HG02938 (cell line): ENCODE results near the gene DDX18.
"Not testable (repeated sequence)": the region's sequence is repeated elsewhere in the genome, so short reads cannot be mapped to it uniquely, and the experiment has no call there.

Source experiments
- ATAC-seq: cut with Tn5 transposase; IDR thresholded peaks from one replicate; pipeline ENCODE4 v1.9.1; 2021; ENCODE audit warnings: mild to moderate bottlenecking, moderate library complexity; ENCODE audit not compliant: unreplicated experiment

The DDX18 gene

DNA sequence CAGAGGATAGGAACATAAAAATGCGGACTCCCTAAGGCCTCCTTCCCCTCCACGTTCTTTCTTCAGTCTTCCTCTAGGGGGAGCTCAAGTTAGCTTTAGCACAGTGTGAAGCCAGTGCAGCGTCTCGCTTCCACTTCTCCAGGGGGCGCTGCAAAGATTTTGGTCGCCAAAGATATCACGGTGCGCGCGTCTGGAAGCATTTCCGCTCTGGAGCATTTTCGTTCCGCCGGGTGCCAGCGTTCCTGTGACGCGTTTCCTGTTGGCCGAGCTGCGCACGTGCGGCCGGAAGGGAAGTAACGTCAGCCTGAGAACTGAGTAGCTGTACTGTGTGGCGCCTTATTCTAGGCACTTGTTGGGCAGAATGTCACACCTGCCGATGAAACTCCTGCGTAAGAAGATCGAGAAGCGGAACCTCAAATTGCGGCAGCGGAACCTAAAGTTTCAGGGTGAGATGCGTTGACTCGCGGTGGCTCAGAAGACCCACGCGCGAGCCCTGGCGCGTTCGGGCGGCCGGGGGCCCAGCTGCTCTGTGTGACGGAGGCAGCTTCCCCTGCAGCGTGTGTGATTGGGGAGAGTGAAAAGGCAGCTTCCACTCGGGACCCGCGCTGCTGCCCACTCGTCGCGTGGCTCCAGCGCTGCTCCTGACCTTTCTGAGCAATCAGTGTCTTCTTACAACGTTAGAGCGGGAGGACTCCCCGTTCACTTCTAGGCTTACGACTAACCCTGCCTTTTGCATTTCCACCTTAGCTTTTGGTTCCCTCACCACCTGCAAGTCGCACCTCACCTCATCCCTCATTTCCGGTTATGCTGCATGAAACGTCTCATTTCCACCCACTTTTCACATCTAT lies at the start of gene DDX18:
Gene DDX18 (plus strand): TSS at position 275 of the 848 bp plus-strand sequence. CDS start 87 bp downstream, at position 362.
- ATAC-seq: peak; percentile 94

DNA sequence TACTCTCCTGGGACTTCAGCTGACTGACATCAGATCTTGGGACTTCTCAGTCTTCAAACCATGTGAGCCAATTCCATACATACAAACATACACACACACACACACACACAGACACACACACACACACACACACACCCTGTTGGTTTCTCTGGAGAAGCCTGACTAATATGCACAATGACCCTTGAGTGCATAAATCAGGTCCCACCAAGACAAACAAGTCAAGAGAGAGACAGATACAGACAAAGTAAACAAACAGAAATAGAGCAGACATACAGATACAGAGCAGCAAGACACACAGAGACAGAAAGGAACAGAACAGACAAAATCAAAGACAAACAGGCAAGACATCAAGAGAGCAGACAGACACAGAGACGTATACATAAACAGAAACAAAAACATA lies 43.8 kb upstream of the DDX18 start:
- ATAC-seq: no peak

DNA sequence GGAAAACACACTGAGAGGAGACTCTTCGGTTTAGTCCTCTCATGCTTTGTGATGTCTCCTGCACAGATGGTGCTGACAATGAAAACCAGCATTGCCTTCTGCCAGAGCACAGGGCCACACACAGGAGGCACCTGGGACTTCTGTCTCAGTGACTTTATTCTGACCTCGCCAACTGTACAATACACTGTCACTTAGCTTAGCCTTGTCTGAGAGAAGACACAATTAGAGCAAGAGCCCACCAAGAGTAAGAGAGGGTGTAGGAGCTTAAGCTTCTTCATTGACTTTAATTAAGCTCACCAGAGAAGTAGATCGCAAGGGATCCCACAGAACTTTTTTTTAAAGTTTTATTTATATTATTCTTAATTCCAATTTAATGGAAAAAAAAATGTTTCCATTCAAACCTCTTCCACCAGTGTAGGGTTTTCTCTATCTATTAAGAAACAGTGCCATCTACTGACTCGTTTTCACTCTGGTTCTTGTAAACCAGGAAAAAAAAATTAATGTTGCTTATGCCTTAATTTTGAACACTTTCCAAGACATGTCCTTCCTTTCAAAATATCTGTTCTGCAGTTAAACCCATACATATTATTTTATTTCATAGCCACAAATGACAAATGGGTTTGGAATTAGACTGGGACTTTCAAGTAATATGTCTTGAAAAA lies 42.4 kb upstream of the DDX18 start:
- ATAC-seq: no peak

DNA sequence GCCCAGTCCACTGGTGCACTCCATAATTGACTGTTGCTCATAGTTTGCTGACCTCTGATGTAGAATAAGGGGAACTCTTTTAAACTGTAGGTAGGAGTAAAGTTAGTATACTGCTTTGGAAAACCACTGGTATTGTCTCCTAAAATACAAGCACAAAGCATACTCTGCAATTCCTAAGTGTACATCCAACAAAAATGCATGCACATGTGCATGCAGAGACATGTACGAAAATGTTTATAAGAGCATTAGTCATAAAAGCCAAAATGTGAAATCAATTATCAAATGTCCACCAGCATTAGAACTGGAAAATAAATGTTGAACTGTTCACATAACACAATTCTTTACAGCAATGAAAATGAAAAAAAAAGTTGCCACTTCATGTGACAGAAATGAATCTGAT lies 39.8 kb upstream of the DDX18 start:
- ATAC-seq: no peak

DNA sequence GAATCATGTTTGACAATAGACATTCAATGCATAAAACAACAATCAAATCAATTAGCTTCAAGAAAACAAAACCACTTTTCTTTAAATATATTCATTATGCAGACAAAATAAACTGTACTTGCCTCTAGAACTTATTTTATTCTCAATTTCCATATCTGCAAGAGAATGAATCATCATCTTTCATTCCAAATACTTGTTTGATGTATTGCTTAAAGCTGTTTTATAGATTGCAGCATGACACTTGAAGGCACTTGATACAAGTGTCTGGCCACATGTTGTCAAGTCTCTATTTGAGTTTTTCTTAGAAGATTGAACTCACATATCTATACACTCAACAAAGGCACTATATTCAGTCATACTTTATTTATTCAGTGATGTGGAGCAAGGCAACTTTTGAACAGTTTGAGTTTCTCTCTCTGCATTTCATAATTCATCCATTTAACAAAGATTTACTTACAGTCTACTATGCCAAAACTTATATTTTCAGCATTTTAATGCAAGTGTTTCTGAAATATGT lies 38.7 kb upstream of the DDX18 start:
- no peak for ATAC-seq

DNA sequence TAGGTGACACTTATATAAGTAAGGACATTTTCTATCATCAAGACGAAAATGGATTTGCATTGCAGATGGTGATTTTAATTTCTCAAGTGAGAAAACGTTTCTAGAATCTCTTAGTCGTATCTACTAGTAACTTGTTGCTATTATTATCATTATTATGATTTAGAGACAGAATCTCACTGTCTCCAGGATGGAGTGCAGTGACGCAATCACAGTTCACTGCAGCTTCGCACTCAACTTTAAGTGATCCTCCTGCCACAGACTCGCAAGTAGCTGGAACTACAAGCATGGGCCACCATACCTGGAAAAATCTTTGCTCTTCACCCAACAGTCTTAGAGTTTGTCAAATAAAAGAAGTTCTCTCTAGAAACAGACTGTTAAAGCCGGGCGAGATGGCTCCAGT lies 37.6 kb upstream of the DDX18 start:
- ATAC-seq: no peak

DNA sequence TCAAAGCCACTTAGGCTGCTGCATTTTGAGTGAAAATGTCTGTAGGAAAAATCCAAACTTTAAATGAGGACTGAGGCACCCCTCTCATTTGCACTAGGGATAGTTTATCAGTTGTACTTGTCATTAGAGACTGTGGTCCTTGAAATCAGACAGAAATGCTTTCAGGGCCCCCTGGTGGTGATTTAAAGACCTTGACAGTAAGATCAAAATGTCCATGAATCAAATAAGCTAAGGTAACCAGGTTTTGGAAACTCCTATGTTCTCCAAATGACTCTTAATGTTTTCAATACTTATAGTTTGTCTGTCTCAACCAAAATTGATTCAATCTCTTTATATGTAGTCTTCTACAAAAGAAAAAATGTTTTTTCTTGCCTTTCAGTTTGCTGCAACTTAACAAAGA lies 28.8 kb upstream of the DDX18 start:
- ATAC-seq: peak; percentile 85

DNA sequence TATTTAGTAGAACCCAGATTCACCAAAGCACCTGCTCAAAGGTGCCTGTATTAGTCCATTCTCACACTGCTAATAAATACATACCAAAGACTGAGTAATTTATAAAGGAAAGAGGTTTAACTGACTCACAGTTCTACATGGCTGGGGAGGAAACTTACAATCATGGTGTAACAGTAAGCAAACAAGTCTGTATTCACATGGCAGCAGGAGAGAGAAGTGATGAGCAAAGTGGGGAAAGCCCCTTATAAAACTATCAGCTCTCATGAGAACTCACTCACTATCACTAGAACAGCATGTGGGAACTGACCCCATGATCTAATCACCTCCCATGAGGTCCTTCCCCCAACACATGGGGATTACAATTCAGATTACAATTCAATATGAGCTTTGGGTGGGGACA lies 28.0 kb upstream of the DDX18 start:
- no peak for ATAC-seq

DNA sequence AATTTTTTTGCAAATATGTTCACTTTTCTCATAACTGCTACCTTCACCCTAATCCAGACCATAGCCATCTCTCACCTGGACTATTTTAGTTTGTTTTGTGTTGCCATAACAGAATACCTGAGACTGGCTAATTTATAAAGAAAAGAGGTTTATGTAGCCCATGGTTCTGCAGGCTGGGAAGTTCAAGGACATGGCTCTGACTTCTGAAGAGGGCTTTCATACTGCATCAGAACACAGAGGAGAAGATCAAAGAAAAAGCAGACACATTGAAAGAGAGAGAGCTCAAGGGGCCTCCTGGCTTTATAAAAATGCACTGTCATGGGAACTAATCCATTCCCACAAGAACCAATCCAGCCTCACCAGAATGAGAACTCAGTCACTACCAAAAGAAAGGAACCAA lies 25.0 kb upstream of the DDX18 start:
- no peak for ATAC-seq

DNA sequence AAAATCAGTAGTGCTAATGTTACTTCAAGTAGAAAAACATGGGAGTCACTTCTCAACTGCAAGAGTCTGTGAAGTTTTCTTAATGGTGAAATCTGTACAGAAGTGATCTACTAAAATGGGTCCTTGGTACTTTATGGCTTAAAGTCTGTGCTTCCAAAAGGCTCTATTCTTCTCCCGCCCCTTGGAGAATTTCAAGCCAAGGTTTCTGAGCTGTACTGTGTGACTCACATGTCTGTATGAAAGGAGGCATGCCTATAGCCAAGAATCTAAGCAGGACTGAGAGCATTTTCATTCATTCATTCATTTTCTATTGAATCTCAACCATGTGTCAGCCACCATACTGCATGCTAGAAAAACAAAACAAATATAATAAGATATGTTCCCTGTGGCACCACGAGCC lies 19.8 kb upstream of the DDX18 start:
- no peak for ATAC-seq

DNA sequence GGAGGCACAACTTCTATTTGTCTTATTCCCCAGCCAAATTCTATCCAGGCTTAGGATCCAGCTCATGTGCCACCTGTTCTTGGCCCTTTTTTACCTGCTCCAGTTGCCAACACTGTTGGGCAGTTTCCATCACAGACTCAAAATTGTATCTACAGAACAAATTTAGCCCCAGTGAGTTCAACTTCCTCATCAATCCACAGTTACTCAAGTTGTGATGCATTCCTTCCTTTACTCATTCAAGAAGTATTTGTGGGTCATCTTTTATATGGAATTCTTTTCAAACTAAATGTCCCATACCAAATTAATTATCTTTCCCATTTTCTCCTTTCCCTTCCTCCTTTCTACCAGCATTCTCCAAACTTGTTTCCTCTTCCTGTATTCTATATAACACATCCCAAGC lies 12.7 kb upstream of the DDX18 start:
- no peak for ATAC-seq

DNA sequence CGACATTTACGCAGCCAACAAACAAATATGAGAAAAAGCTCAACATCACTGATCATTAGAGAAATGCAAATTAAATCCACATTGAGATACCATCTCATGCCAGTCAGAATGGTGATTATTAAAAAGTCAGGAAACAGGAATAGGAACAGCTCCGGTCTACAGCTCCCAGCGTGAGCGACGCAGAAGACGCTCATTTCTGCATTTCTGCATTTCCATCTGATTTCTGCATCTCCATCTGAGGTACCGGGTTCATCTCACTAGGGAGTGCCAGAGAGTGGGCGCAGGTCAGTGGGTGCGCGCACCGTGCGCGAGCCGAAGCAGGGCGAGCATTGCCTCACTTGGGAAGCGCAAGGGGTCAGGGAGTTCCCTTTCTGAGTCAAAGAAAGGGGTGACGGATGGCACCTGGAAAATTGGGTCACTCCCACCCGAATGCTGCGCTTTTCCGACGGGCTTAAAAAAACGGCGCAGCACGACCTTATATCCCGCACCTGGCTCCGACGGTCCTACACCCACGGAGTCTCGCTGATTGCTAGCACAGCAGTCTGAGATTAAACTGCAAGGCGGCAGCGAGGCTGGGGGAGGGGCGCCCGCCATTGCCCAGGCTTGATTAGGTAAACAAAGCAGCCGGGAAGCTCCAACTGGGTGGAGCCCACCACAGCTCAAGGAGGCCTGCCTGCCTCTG lies 10.7 kb upstream of the DDX18 start:
- not testable (repeated sequence) for ATAC-seq

DNA sequence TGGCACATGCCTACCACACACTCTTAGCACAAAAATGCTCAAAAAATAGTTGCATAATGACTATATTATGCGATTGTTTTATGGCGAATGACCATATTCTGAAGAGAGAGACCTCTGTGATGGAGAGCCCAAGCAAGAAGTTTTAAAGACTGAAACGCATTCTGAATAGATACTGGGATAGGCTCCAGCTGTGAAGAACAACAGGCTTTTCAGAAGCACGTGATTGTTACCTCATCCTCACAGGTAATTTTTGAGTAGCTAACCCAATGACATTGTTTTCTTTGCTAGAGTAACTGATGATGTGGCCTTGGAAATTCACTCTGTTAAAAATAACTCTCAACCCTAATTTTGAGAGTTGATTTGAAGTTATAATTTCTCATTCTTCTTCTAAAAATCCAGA lies 2.0 kb upstream of the DDX18 start:
- no peak for ATAC-seq

DNA sequence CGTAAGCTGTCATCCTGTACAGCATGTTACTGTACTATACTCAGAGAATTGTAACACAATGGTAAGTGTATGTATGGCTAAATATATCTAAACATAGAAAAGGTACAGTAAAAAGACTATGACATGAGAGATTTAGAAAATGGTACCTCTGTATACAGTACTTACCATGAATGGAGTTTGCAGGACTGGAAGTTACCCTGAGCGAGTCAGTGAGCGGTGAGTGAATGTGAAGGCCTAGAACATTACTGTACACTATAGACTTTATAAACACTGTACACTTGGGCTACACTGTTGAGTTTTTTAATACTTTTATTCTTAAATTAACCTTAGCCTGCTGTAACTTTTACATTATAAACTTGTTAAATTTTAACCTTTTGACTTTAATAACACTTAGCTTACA lies 1.5 kb downstream of the DDX18 start:
- no peak for ATAC-seq

DNA sequence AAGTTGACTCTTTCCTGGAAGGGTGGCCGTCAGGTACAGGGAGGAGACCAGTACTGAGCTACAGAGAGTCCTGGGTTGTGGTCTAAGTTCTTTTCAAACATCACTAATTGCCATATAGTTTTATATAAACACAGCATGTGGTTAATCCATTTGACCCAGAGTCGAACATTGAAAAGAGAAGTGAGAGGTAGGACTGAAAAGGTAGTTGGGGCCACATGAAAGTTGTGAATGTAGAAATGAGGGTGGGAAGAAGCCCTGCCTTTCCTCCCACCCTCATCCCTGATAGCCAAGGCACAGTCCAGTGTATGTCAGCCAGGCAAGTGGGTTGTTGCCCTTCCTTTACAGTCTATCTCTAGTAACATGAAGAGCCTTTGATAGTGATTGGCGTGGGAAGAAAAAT lies 4.4 kb downstream of the DDX18 start:
- no peak for ATAC-seq

DNA sequence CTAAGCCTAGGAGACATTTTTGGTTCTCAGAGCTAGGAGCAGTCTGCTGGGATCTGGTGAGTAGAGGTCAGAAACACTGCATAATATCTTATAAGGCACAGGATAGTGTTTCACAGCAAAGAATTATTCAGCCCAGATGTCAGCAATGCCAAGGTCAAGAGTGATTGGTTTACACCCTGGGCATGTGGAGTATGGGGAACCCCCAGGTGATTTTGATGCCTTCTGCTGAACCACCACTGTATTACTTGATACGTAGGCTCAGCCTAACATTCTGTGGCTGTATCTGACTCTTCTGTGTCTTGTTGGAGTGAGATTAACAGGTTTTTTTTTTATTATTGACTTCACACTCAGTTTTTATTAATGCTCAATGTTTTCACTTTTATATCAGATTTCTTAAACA lies 6.0 kb downstream of the DDX18 start:
- peak; percentile 61 for ATAC-seq

DNA sequence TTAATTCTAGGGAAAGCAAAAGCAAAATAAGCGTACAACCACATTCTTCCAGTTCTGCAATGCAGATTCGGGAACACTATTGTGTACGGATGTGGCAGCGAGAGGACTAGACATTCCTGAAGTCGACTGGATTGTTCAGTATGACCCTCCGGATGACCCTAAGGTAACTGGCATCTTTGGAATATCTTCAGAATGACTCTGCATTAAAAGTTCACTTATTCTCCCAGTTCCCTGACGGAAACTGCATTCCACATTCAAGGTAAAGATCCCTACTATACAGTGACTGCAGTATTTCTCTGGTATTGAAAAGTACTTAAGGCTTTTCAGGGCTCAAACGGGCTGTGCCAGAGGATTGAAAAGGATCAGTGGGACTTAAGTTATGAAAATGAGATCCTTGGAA lies 10.9 kb downstream of the DDX18 start:
- no peak for ATAC-seq

DNA sequence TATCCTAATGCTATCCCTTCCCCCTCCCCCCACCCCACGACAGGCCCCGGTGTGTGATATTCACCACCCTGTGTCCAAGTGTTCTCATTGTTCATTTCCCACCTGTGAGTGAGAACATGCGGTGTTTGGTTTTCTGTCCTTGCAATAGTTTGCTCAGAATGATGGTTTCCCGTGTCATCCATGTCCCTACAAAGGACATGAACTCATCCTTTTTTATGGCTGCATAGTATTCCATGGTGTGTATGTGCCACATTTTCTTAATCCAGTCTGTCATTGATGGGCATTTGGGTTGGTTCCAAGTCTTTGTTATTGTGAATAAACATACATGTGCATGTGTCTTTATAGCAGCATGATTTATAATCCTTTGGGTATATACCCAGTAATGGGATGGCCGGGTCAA lies 13.0 kb downstream of the DDX18 start:
- ATAC-seq: not testable (repeated sequence)

DNA sequence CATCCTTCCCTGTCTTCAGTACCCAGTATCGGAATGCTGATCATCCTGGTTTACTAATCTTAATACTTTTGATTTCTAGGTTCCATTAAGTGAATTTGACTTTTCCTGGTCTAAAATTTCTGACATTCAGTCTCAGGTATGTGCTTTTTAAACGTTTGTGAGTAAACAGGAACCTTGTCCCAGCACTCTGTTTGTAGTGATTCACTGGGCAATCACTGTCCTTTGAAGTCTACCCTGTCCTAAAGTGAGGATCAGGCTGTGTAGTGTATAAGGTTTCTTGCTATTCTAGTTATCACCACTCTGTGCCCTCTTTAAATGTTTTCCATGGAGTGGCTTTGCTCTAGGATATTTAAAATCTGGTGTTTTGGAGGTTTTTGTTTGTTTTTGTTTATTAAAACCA lies 14.4 kb downstream of the DDX18 start:
- ATAC-seq: no peak

DNA sequence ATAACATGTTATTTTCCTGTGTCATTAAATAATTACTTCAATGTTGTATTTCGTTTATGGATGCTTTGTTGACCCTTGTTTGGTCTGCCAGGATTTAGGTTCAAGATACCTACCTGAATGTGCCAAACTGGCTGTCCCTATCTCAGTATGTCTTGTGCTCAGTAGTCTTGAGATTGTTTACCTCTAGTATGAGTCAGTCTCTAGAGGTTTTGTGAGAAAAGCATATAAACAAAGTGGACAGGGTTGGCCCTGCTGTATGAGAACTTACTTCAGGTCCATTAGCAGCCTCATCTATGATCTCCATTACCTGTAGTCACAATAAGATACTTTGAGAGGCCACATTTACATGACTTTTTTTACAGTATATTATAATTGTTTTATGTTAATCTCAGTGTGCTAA lies 17.8 kb downstream of the DDX18 start:
- ATAC-seq: no peak

DNA sequence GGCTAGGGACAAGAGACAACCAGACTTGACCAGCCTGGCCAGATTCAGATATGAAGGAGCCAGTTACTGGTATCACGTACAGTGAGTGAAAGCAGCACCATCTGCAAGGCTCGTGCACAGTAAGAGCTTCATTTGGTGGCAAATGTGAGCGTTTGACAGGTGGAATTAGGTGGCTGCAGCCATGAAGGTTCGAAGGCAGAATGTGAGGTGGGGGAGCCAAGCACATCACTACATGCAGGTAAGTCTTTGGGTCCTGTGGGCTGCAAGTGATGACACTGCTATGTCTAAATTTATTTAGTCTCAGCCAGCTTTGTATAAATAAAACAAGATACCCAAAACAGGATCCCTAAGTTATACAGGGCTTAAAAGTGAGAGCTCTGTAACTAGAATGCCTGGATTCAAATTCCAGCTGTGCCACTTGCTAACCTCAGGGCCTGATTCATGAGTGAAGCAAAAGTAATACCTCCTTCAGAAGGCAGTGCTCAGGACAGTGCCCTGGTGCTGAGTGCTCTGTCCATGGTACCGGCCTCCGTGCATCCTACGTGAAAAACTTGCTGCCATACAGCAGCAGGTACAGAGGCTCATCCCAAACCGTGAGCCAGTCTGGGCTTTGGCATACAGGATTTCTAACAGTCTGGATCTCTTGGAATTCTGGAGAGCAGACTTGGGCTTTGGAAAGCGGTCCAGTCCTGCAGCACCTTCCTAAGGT lies 18.6 kb downstream of the DDX18 start:
- ATAC-seq: no peak
